Right lobe of liver (tissue), 4 donors: ENCODE data around the gene PDCD10.

ENCODE experiments used
- POLR2A ChIP-seq: fragments of 450-650 bp; IDR thresholded peaks from one replicate; pipeline ENCODE4 v1.6.1; 2017; ENCODE audit warnings: antibody characterized with exemption, mild to moderate bottlenecking
- TF ChIP-seq, protein P1 (sequence below), 4 donors: fragments of 200-600 bp in 3 of 4; fragments of 450-650 bp in 1 of 4; IDR thresholded peaks; one replicate each; pipeline versions ENCODE4 v1.5.1 to v1.8.0; 2016 to 2022; ENCODE audit warnings: antibody characterized with exemption in 4 of 4, mild to moderate bottlenecking in 2 of 4
- donor health status: DM: no; HTN: no; CAD: no.
- donor health status: DM: no; HTN: no; CAD: no.
- donor health status: DM: no; HTN: yes; CAD: no.

DNA sequence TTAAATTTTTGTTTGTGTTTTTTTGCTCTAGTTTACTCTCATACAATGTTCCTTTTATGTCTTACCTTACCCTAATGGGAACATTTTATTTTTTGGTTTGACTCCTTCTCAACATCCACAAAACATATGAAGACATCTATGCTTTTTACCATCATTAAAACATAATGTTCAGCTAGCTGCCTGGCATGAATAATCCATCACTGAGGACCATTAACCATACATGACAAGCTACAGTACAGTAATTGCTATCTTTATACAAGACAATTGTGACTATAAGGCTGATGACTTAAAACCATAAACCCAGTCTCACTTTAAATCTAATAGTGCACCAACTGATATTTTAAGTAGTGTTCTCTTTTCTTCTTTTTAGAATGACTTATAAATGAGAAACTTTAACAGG, 14.5 kb upstream of the PDCD10 start:
- TF ChIP-seq, protein P1, sequence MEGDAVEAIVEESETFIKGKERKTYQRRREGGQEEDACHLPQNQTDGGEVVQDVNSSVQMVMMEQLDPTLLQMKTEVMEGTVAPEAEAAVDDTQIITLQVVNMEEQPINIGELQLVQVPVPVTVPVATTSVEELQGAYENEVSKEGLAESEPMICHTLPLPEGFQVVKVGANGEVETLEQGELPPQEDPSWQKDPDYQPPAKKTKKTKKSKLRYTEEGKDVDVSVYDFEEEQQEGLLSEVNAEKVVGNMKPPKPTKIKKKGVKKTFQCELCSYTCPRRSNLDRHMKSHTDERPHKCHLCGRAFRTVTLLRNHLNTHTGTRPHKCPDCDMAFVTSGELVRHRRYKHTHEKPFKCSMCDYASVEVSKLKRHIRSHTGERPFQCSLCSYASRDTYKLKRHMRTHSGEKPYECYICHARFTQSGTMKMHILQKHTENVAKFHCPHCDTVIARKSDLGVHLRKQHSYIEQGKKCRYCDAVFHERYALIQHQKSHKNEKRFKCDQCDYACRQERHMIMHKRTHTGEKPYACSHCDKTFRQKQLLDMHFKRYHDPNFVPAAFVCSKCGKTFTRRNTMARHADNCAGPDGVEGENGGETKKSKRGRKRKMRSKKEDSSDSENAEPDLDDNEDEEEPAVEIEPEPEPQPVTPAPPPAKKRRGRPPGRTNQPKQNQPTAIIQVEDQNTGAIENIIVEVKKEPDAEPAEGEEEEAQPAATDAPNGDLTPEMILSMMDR (IDR thresholded peaks at IDR 0.05), result no peak
- no peak for TF ChIP-seq POLR2A
